ENCODE data around the gene FTCD. TPM values are rescaled to one million over a fixed set of nuclear protein-coding genes. Genes with fewer than 3 reads are reported as not detected.
"Not testable (repeated sequence)": the region's sequence is repeated elsewhere in the genome, so short reads cannot be mapped to it uniquely, and the experiment has no call there.

The FTCD gene
- total RNA-seq, 1 donor from 2014 or later: 0.85 TPM

- Histone ChIP-seq H3K27me3 (no peaks in the 10 kb centered on the region), H3K4me3 (no peak overlapping the region), H3K36me3 (peaks cover 55 to 59% of the 10 kb centered on the region in 2 donors), H3K4me1 (peaks cover 12 to 24% of the 10 kb centered on the region in 2 donors), H3K27ac (no peak overlapping the region), H3K9me3 (peaks cover 0 to 8% of the 10 kb centered on the region in 2 donors)
- DNase-seq (ENCODE audit: low spot score in 2 of 2): peak; percentile 7 to 63
- TF ChIP-seq CTCF (IDR thresholded peaks at IDR 0.05): no peak
- intact Hi-C loops (cut with DNase I): no loop called here
Observed at GRCh38 chr21:46111857-46112724, 43.3 kb downstream of the FTCD start.

- Histone ChIP-seq H3K36me3 (peaks cover 46 to 50% of the 10 kb centered on the region in 2 donors), H3K4me3 (peak overlapping the region in 1 of 2 donors; percentile 26), H3K27ac (peak overlapping the region; percentile 58 to 61), H3K4me1 (peaks cover 12 to 24% of the 10 kb centered on the region in 2 donors), H3K27me3 (no peaks in the 10 kb centered on the region), H3K9me3 (peaks cover 0 to 8% of the 10 kb centered on the region in 2 donors)
- intact Hi-C loops (cut with DNase I): no loop called here
- peak; percentile 6 to 61 for DNase-seq (ENCODE audit: low spot score in 2 of 2)
- no peak for TF ChIP-seq CTCF (IDR thresholded peaks at IDR 0.05)
Observed at GRCh38 chr21:46111193-46111571, 44.2 kb downstream of the FTCD start.

GRCh38 chr21:46110499-46111192 lies 44.7 kb downstream of the FTCD start:
- peak; percentile 27 to 47 (median 34) for TF ChIP-seq CTCF (IDR thresholded peaks at IDR 0.05)

GRCh38 chr21:46109313-46110221 lies 45.8 kb downstream of the FTCD start:
- Histone ChIP-seq H3K4me1 (peaks cover 12 to 24% of the 10 kb centered on the region in 2 donors), H3K9me3 (peaks cover 0 to 8% of the 10 kb centered on the region in 2 donors), H3K27ac (peak overlapping the region; percentile 58 to 61), H3K27me3 (no peaks in the 10 kb centered on the region), H3K36me3 (peaks cover 31 to 33% of the 10 kb centered on the region in 2 donors), H3K4me3 (peak overlapping the region in 1 of 2 donors; percentile 23)
- intact Hi-C loops (cut with DNase I): loop anchor here (1.0 kb wide), 1 partner anchor 138 kb away; no protein-coding TSS in a partner anchor
- DNase-seq (ENCODE audit: low spot score in 2 of 2): peak; percentile 6 to 61
- TF ChIP-seq CTCF (IDR thresholded peaks at IDR 0.05): no peak

More at GRCh38 chr21:46110499-46111192, 44.7 kb downstream of the FTCD start:
- H3K36me3 ChIP-seq: peaks cover 40 to 44% of the 10 kb centered on the region in 2 donors
- H3K4me1 ChIP-seq: peaks cover 12 to 24% of the 10 kb centered on the region in 2 donors
- DNase-seq (ENCODE audit: low spot score in 2 of 2): peak; percentile 8 to 89
- peaks cover 0 to 8% of the 10 kb centered on the region in 2 donors for H3K9me3 ChIP-seq
- no peaks in the 10 kb centered on the region for H3K27me3 ChIP-seq
- intact Hi-C loops (cut with DNase I): loop anchor here (1.0 kb wide), 1 partner anchor 139 kb away; no protein-coding TSS in a partner anchor
- peak overlapping the region in 1 of 2 donors; percentile 26 for H3K4me3 ChIP-seq
- H3K27ac ChIP-seq: peak overlapping the region; percentile 58 to 61

- intact Hi-C loops (cut with DNase I): no loop called here
- no peak overlapping the region for H3K4me3 ChIP-seq
- peaks cover 27 to 30% of the 10 kb centered on the region in 2 donors for H3K36me3 ChIP-seq
- peaks cover 0 to 15% of the 10 kb centered on the region in 2 donors for H3K9me3 ChIP-seq
- DNase-seq (ENCODE audit: low spot score in 2 of 2): peak in 1 of 2 donors; percentile 48
- H3K27me3 ChIP-seq: no peaks in the 10 kb centered on the region
- H3K27ac ChIP-seq: peak overlapping the region in 1 of 2 donors; percentile 58
- TF ChIP-seq CTCF (IDR thresholded peaks at IDR 0.05): no peak
- peaks cover 12 to 24% of the 10 kb centered on the region in 2 donors for H3K4me1 ChIP-seq
Observed at GRCh38 chr21:46108827-46109312, 46.5 kb downstream of the FTCD start.

GRCh38 chr21:46107376-46107775 lies 48.0 kb downstream of the FTCD start:
- peaks cover under 1 to 29% of the 10 kb centered on the region in 2 donors for H3K9me3 ChIP-seq
- intact Hi-C loops (cut with DNase I); H3K27me3 ChIP-seq; DNase-seq (ENCODE audit: low spot score in 2 of 2); H3K4me3 ChIP-seq; H3K27ac ChIP-seq: not testable (repeated sequence)
- peaks cover 12 to 24% of the 10 kb centered on the region in 2 donors for H3K4me1 ChIP-seq
- peaks cover 12 to 15% of the 10 kb centered on the region in 2 donors for H3K36me3 ChIP-seq
